PFSK-1 (cell line): ENCODE results near the gene SELENOF.

Experiments
- POLR2AphosphoS5 ChIP-seq: IDR thresholded peaks from 2 replicates; pipeline ENCODE4 v1.6.1; 2012; ENCODE audit warnings: low read depth, mild to moderate bottlenecking, control low read depth, low read length, moderate library complexity
- REST ChIP-seq, 2 experiments: IDR thresholded peaks; 2 replicates each; pipeline versions ENCODE4 v1.6.1 to v1.8.0; 2011 to 2012; ENCODE audit warnings: low read depth in 2 of 2, low read length in 2 of 2, control low read depth in 1 of 2, inconsistent platforms in 1 of 2, mild to moderate bottlenecking in 1 of 2, moderate library complexity in 1 of 2; ENCODE audit not compliant: insufficient read depth in 1 of 2
- TAF1 ChIP-seq: IDR thresholded peaks from 2 replicates; pipeline ENCODE4 v1.6.1; 2012; ENCODE audit warnings: low read length, control low read depth, borderline replicate concordance; ENCODE audit not compliant: insufficient read depth

DNA sequence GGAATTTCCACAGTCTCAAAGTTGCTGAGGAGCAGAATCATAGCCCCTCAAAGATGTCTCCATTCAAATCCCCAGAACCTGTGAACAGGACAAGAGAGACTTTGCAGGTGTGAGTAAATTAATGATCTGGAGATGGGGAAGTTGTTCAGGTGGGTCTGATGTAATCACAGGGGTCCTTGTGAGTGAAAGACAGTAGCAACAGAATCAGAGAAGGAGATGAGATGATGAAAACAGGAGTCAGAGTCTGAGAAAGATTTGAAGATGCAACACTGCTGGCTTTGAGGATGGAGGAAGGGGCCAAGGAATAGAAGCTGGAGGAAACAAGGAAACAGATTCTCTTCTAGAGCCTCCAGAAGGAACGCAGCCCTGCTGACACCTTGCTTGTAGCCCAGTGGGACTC is 81.5 kb downstream of the SELENOF start:
- no peak for TF ChIP-seq POLR2AphosphoS5
- no peak for TF ChIP-seq REST (IDR thresholded peaks at IDR 0.05; ENCODE audit: insufficient read depth in 1 of 2, low read depth in 2 of 2, low read length in 2 of 2)
- no peak for TF ChIP-seq TAF1
